Activated CD4-positive, alpha-beta T cell treated with anti-CD3 and anti-CD28 coated beads for 4 hours (primary cell): Measurements from ENCODE around the gene ACADVL.
A peak's percentile ranks its signal among the peaks of the same experiment; 100 is the strongest.
"Not testable (repeated sequence)": the region's sequence is repeated elsewhere in the genome, so short reads cannot be mapped to it uniquely, and the experiment has no call there.

Source experiments
- DNase-seq, 2 donors: peaks; one replicate each; pipeline ENCODE4 v3.0.0-alpha.2; 2020

ACADVL gene

DNA sequence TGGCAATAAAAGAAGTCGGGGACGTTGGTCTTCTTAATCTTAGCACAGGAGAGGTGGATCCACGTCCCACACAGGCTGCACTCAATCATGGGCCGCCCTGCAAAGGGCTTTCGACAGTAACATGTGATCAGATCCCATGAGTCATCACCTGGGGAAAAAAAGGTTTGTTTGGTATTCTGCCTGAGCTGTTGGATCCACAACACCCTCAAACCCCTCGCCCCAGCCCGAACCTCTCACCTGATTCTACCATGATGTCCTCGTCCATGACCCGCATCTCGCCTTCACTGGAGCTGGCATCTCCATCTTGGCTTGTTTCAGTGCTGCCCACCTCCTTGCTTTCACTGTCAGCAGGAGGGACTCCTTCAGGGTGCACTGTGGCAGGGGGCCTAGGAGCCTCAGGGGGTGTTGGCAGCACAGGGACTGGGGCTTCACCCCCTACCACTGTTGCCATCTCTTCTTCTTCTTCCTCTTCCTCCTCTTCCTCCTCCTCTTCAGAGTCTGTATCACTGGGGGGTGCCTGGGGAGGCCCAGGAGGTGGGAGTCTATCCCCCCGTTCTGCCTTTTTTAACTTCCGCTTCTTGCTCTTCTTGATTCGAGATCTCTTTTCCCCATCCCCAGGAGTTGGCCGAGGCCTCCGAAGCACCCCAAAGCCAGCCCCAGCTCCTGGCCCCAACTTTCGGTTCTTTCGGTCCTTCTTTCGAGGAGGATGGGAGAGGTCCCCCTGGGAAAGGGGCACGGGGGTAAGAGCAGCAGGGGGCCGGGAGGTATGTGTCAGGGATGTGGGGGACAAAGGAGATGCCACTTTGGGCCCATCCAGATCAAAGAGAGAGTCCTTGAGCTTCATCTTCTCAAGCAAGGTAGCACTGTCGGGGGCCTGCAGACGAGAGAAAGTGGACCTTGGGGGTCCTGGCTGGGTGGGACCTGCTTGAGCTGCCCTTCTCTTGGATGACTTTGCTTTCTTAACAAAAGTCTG lies 16.2 kb downstream of the ACADVL start:
- DNase-seq, result peak in 1 of 2 donors; percentile 22

DNA sequence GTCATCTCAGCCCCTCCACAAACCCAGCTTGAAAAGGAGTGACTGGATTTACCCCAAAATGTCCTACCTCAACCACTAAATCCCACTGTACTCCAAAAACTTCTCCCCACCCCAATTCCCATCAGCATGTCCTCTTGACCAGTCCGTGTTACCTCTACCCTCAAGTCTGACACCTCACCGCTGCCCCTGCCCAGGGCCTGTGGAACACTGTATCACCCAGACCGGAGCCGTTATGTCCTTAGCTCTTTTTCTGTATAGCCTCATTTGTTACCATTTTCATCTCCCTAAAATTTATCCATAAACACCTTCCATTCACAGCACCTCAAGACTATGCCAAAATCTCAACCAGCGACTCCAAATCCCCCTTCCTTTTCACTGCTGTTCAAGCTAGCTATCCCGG lies 17.1 kb downstream of the ACADVL start:
- no peak for DNase-seq

DNA sequence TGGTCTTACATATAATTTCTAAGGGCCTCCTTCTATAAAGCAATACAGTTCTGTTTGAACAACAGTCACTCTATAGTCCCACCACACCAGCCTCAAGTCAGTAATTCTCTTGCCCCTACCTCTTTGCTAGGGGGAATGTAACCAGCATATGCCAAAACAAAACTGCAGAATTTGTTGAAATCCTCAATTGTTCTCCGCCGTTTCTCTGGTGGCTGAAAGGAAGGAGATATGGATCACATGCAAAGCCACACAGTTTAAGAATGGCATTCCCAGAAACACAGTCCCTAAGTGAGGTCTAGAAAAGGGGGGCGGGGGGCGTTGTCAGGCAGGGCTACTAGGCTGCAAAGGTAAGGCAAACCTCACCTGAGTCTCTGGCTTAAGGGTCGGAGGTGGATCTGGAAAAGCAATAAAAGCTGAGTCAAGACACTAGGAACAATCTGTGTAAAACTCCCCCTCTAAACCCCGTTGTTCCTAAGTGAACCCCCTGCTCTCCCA lies 17.6 kb downstream of the ACADVL start:
- no peak for DNase-seq

DNA sequence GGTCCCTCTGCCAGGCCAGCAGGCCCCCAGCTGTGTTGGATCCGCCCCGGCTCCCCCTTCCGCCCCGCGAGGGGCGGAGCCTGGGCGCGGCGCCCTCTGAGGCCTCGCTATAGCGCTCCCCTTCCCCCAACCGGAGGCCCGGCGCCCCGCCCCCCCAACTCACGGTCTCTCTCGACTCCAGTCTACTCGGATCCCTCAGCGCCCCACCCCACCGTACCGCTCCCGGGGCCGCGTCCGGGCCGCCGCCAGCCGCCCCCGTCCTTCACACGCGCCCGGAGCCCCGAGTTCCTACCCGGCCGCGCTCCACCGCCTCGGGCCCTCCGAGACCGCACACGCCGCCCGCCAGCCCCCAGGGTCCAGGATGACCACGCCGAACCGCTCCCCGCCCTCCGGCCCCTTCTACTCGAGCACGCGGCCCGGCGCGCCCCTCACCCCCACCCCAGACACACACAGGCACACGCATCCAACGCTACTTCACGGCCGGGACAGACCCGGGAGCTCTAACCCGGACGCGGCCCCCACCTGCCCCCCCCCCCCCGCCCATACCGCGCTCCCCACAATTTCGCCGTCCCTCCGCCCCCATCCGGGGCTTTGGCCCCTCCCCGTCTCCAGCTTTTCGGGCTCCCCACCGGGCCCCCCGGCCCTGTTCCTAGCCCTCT lies 18.2 kb downstream of the ACADVL start:
- peak; percentile 89 to 90 for DNase-seq

DNA sequence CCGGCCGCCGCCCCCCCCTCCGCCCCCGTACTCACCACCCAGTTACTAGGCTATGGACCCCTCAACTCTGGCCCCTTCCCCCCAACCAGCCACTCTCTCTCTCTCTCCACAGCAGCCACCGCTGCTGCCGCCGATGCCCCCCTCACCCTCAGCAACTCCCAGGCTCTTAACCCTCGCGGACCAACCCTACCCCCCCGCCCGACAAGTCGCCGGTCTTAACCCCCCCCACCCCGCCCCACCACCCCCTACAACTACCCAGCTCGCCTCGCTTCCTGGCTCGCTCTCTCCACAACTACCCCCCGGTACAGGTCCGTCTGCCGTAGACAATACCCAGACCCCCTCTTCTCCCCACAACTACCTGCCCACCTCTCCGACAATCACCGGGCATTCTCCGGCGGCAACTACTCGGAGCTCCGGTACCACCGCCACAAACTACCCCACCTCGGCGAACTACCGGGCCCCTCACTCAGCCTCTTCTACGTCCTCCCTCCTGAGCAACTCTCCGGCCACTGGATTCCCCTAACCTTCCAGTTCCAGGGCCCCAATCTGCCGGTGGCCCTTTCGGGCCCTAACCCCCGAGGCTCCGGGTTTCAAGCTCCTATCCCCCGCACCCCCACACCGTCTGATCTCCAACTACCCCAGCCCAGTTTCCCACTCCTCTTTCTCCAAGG lies 18.8 kb downstream of the ACADVL start:
- peak in 1 of 2 donors; percentile 31 for DNase-seq

DNA sequence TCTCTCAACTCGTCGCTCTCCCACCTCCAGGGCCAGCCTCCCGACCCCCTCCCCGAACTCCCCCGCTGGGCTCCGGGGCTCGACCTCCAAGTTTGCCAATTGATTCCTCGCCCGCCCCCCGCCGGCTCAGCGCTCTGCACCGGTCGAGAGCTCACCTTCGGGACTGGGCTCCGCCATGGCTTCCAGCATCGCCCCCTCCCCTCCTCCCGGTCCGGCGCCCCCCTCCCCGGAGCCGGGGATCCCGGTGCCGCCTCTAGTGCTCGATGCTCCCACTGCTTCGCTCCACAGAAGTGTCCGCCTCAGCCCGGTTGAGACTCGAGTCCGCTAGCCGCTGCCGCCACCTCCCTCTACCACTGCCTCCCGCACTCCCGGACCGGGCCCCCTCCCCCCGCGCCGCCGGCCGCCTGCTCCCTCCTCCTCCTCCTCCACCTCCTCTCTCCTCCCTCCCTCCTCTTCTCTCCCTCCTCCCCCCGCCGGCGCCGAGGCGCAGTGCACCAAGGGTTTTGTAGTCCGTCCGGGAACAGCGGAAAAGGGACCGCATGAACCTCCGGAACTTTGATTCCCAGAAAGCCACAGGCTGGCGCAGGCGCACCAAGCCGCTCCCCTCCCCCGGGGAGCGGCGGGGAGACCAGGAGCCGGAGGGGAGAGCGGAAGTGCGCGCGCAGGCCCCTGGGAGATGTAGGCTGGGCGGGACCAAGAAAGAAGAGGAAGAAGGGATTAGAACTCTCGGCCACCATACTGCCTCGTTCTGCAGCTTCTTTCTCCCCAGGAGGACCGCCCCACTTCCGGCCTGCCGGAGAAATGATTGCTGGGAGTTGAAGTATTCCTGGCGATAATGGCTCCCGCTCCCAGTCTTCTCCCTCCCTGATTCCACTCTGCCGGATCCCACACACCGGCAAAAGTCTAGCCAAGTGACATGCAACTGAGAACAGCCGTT lies 19.6 kb downstream of the ACADVL start, which contains the start of gene PHF23:
Gene PHF23 (minus strand): TSS at position 367 of the 937 bp plus-strand sequence. CDS start 178 bp downstream, at position 189.
- DNase-seq, result peak; percentile 98

DNA sequence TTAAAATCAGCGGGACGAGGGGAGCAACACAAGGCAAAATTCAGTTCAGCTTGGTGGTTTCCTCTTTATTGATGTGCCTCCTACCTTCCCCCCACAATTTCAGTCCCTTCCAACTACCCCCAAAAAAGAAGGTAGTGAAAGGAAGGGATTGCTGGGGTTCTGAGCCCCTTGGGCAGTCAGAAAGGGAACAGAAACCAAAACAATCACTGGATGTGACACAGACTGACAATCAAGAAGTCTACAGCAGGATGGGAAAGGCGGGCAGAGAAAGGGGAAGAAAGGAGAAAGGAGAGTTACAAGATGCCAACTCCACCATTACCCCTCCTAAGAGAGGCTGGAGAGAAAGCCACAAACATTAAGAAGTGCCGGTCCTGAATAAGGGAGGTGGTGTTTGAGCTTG lies 20.6 kb downstream of the ACADVL start:
- DNase-seq, result no peak

DNA sequence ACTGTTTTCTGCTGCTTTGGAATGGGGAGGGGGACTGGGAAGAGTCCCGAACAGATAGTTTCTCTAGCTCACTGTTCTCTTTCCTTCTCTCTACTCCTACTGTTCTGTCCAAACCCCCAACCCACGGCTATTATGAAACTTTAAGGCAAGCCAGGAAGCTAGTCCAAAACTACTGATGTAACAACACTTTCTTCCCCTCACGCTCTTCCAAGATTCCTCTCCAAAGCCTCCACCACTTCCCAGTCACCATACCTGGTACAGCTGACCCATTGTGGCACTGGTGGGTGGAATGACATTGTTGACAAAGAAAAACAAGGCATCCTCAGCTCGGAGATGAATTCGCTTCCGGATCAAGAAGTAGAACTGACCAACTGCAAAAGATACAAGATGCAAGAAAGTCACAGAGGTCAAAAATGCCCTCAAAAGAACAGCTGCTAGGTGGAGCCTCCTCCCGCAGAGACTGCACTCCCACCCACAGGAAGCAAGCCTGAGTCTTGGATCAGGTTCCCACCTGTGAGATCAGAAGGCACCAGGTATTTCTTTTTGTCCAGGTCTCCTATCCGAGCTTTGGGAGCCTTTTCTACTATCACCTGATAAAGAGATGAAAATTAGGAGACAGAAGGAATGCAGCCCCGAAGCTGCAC lies 21.5 kb downstream of the ACADVL start:
- DNase-seq, result no peak

DNA sequence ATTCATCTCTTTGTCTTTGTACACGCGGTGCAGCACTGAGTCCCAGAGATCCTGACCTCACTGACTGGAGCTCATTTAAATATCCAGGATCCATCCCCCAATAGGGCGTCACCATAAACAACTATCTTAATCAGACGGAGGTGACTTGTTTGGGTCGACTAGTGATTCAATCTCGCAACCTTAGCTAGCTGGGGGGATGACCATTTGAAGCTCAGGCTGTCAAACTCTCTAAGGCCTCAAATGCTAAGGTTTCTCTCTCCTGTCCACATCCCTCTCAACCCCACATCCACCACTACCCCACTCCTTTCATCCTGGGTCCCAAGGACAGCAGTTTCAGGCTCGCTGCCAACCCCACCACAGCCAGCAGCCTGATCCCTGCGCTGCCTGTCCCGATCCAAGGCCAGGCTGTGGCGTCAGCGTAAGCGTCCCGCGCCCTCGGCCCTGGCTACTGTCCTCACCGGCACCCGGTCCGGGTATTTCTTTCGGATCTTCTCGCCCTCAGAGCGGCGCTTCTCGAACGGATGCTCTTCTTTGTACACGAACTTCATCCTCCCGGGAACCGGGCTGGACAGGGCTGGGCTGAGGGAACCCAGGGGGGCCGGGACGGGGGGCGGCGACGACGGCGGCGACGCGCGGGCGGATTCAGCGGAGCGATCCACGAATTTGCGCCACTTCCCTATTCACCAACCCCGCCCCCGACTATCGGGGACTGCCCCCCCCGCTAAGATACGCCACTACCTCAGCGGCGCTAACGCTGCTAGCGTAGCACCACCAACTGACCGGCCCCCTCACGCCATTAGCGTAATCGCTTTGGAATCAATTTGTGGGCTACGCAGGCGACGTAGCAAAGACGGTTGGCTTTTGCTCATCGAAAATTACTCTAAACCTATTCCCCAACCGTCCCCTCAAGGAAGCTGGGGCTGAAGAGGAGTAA lies 22.3 kb downstream of the ACADVL start, which contains the start of gene GABARAP:
Gene GABARAP (minus strand): TSS at position 667 of the 934 bp plus-strand sequence. CDS start 119 bp downstream, at position 548.
- DNase-seq, result peak; percentile 94 to 96

DNA sequence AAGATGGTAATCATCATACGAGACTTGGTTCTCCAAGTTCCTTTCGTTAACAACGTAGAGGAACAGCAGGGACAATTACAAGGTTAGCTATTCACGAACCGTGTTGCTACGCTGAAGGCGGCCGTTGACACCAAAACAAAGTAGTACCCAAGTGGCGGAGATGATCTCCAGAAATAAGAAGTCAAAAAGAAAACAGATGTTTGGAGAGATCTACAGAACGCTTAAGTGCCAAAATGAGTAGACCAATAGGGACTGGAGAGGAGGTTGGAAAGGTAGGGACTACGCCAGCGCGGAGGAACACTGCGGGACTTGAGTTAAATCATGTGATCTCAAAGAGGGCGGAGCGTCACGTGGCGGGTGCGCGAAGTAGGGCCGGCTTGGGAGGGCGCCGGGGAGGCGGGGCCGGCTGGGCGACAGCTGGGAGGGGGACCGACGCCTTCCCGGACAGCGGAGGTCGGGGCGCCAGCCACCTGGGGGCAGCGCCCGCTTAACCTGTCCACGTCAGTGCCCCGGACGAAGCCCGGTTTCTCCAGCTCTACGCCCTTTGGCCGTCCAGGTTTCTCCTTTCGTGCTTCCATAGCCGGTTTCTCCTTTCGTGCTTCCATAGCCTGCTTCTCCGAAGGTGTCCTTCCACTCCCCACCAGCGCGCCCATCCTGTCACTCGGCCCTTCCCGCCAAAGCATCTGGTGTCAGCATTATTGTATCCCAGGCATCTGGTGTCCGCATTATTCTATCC lies 23.1 kb downstream of the ACADVL start:
- DNase-seq, result peak; percentile 92 to 93

DNA sequence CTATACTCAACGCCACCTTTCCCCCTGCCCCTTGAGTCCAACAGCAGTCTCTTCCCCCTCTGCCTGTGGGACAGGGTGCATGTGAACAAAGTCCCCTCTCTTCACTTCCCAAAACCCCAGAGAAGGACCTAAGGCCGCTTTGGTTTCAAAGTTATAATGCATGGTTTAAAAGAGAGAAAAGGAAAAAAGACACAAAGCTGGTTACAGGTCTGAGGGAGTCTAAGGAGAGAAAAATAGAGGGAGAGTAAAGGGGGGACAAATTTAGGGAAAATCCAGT lies 23.7 kb downstream of the ACADVL start:
- no peak for DNase-seq

DNA sequence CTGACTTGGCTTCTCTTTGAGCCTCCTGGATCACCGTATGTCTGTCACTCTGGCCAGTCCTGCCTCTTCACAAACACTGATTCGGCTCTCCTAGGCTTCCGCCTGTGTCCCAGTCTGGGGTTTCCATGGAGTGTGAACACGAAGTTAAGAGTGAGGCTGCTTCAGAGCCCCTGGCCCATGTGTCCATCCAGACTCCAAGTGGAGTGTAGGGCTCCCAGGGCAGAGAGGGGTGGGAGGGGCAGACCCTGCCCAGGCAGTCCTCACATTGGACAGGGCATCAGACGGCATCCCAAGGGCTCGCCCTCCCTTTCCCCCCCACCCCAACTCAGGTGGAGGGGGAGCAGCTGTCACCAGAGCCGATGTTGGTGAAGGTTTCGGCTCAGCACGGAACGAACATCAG lies 24.1 kb downstream of the ACADVL start:
- DNase-seq, result not testable (repeated sequence)

DNA sequence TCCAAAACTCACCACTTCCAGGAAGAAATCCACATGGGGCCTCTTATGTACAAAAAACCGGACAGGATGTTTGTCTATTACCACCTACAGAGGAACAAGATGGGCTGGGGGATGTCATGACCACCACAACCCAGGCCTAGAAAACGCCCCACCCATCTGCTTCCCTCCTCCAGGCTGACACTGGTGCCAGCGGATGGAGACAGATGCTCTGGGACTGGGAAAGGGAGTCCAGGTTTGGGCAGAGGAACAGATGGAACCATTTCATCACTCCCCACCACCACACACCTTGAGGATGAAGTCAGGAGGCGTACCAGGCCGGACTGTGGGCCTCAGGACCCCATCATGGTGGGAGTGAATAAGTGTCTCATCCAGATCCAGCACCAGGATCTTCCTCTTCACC lies 27.0 kb downstream of the ACADVL start:
- DNase-seq, result no peak

DNA sequence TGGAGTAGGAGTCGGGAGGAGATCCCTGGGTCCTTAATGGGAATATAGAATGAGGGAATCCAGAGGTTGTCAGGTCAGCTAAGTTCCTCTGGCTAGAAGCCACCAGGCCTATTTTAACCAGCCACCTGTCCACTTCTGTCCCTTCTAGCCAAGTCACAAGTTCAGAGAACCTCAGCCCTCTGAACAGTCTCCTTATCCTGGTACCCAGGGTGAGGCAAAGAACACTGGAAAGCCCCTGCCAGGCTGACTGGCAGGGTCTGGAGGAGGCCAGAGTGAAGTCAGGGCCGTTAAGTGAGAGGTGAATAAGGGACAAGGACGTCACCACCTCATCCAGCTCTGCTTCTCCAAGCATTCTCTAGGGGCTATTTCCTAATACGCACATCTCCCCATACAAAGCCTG lies 29.1 kb downstream of the ACADVL start:
- no peak for DNase-seq

DNA sequence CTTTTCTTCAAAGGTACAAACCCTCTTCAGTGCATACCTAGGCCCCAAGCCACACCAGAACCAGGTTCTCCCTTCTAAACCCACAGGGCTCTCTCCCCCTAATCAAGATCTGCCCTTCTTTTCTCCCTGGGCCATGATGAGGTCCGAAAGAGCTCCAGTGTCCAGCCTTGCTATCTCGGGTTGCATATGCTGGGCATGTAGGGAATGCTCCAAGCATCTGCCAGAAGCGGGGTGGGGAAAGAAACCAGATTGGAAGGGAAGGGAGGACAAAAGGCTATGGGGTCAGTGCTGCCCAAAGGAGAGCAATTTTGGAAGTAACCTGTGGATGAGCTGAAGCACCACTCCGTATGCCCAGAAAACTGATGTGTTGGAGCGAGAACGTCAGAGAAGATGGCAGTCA lies 29.5 kb downstream of the ACADVL start:
- no peak for DNase-seq

DNA sequence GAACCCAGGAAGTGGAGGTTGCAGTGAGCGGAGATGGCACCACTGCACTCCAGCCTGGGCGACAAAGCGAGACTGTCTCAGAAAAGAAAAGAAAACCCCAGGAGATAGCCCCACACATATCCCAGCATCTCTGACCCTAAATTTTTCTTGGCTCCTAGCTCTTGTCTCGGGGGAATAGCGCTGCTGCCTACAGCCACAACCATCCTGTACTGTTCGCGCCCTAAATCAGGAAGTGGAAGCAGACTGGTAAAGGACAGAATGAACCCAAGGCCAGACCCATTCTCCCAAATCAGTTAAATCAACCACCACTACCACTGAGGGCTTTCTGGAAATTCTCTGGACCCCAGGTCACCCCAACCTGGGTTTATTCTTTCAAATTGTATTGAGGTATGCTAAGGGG lies 30.1 kb downstream of the ACADVL start:
- no peak for DNase-seq

DNA sequence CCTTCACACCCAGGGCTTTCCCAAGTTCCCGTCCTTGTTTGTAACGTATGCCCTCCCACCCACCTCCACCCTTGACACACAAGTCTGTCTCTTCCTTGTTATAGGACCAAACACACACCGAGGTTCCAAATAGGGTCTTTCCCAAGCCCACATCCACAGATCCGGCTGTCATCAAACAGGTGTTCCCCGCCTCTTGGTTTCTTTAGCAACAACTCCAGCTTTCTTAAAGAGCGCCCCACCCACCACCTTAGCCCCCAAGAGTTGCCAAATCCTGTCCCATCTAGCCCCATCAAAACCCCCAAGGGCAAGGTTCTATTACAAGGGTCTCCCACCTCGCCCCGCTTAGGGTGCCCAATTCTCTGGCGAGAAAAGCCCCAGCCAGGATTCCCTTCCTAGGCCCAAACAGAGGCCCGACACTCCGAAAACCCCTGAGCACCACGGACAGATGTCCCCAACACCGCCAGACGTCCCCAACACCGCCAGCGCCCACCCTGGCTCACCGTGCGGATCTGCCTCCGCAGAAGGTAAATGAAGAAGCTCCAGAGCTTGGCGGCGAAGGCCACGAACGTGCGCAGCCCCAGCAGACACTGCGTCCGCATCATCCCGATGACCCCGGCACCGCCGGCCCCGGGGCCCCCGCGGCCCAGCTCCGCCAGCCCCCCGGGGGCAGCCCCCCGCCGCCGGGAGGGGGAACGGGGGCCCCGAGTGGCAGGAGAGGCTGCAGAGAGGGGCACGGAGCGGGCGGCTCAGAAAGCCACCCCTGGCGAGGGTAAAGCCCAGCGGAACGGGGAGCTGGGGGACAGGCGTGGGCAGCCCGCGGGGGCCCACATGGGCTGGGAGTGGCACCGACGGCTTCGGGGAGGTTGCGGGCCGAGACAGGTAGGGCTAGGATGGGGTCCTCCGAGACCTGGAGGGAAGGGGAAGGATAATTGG lies 31.2 kb downstream of the ACADVL start:
- no peak for DNase-seq

DNA sequence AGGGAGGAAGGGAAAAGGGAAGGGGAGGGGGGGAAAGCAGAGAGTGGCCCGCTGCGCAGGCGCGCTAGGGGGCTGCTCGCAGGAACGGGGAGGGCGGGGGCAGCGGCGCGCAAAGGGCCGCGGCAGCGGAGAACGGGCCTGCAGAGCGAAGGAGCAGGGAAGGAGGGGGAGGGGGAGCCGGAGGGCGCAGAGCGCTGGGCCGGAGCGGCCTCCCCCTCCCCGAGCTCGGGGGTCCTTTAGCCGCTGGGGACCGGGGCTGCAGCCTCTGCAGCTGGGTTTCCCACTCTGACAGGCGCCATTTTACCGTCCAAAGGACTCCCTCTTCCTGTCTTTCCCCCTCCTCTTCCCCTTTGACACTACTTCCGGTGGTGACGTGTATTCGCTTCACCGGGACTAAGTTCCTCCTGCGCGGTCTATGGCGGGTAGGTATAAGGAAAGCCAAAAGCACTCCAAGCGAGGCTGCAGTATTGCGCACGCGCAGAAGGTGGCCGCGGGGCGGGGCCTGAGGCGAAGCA lies 32.0 kb downstream of the ACADVL start, which contains the start of gene CTDNEP1:
Gene CTDNEP1 (minus strand): TSS at position 74 of the 515 bp plus-strand sequence. CDS start 438 bp downstream, outside the sequence.
- DNase-seq, result peak; percentile 99
